ENCODE data around the gene CCDC47.

- no peak for TF ChIP-seq POLR2A (IDR thresholded peaks at IDR 0.05)
- TF ChIP-seq, protein P1, sequence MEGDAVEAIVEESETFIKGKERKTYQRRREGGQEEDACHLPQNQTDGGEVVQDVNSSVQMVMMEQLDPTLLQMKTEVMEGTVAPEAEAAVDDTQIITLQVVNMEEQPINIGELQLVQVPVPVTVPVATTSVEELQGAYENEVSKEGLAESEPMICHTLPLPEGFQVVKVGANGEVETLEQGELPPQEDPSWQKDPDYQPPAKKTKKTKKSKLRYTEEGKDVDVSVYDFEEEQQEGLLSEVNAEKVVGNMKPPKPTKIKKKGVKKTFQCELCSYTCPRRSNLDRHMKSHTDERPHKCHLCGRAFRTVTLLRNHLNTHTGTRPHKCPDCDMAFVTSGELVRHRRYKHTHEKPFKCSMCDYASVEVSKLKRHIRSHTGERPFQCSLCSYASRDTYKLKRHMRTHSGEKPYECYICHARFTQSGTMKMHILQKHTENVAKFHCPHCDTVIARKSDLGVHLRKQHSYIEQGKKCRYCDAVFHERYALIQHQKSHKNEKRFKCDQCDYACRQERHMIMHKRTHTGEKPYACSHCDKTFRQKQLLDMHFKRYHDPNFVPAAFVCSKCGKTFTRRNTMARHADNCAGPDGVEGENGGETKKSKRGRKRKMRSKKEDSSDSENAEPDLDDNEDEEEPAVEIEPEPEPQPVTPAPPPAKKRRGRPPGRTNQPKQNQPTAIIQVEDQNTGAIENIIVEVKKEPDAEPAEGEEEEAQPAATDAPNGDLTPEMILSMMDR (IDR thresholded peaks at IDR 0.05) = no peak
These were observed 54.4 kb downstream of the CCDC47 start for GRCh38 chr17:63718988-63719387.
